Measurements from ENCODE around the gene DAPK1.

DNA sequence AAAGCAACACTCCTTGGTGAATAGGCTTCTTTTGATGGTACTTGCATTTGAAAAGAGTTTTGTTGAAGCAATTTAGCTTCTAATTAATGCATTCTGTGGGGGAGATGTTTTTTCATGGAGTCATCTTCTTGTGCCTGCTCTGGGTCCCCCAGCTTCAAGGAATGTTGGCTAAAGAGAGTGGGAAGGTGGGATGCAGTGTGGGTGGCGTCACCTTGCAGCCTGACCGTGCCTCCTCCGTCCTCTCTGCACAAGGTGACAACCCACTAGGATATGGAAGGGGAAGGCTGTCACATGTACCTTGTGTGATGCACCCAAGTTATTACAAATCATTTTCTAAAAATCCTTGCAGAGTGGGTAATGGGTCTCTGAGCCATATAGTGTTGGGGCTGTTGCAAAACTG, 70.7 kb downstream of the DAPK1 start:
- TF ChIP-seq, protein P1, sequence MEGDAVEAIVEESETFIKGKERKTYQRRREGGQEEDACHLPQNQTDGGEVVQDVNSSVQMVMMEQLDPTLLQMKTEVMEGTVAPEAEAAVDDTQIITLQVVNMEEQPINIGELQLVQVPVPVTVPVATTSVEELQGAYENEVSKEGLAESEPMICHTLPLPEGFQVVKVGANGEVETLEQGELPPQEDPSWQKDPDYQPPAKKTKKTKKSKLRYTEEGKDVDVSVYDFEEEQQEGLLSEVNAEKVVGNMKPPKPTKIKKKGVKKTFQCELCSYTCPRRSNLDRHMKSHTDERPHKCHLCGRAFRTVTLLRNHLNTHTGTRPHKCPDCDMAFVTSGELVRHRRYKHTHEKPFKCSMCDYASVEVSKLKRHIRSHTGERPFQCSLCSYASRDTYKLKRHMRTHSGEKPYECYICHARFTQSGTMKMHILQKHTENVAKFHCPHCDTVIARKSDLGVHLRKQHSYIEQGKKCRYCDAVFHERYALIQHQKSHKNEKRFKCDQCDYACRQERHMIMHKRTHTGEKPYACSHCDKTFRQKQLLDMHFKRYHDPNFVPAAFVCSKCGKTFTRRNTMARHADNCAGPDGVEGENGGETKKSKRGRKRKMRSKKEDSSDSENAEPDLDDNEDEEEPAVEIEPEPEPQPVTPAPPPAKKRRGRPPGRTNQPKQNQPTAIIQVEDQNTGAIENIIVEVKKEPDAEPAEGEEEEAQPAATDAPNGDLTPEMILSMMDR (IDR thresholded peaks at IDR 0.05), result no peak
- no peak for TF ChIP-seq CHD2 (IDR thresholded peaks at IDR 0.05; ENCODE audit: low read length, partially characterized antibody)

Data from SK-N-SH (cell line).